SK-N-SH (cell line): ENCODE results near the gene SLC9A2.

ENCODE experiments used
- CTCF ChIP-seq: fragments of 200-600 bp; sonication (generic); IDR thresholded peaks from 2 replicates; pipeline ENCODE4 v1.6.1; 2017; ENCODE audit warnings: antibody characterized with exemption, mild to moderate bottlenecking, moderate library complexity
- GABPA ChIP-seq: IDR thresholded peaks from 2 replicates; pipeline ENCODE4 v1.4.0; 2012; ENCODE audit warnings: low read depth, mild to moderate bottlenecking
- MAX ChIP-seq: IDR thresholded peaks from 2 replicates; pipeline ENCODE4 v1.4.0; 2012; ENCODE audit warnings: low read depth
- RAD21 ChIP-seq: IDR thresholded peaks from 2 replicates; pipeline ENCODE4 v1.6.1; 2012; ENCODE audit warnings: mild to moderate bottlenecking, low read length

- TF ChIP-seq CTCF = no peak
- no peak for TF ChIP-seq RAD21
- no peak for TF ChIP-seq GABPA
- TF ChIP-seq MAX = no peak
Observed at GRCh38 chr2:102748107-102748506, 128.8 kb downstream of the SLC9A2 start.
